Pulmonary artery endothelial cell (primary cell): ENCODE measurements around the gene PRKN. TPM values are rescaled to one million over a fixed set of nuclear protein-coding genes. Genes with fewer than 3 reads are reported as not detected.

ENCODE experiments used
- total RNA-seq: library from RNA; depleted of rRNA; stranded (reverse); fragments of >200 nt; gene quantifications from 2 replicates; pipeline ENCODE4 v1.2.3, GENCODE V29; 2014

Gene PRKN
- total RNA-seq, 1 donor from 2014 or later: 0.59 TPM

Other genes with a start within 250 kb of the PRKN start
- gene PACRG, start 208 bp upstream of the PRKN start, total RNA-seq: not detected in 2 replicates